ENCODE data around the gene TCERG1L.
"Not testable (repeated sequence)": the region's sequence is repeated elsewhere in the genome, so short reads cannot be mapped to it uniquely, and the experiment has no call there.

The TCERG1L gene

GRCh38 chr10:131080571-131080970, 230.9 kb downstream of the TCERG1L start:
- no peak overlapping the region for H3K4me3 ChIP-seq (ENCODE audit: low read length in 2 of 2)
- H2AFZ ChIP-seq (ENCODE audit: low read length) = no peak overlapping the region
- H3K18ac ChIP-seq (ENCODE audit: low read length) = peak overlapping the region; percentile 5
- peak overlapping the region; percentile 30 for H2BK5ac ChIP-seq (ENCODE audit: low read length)
- H3K79me1 ChIP-seq (ENCODE audit: low read depth, low read length) = no peaks in the 10 kb centered on the region
- no peak overlapping the region for H3K4me2 ChIP-seq (ENCODE audit: insufficient read depth, low read length, poor library complexity, severe bottlenecking)
- peaks cover 0 to 4% of the 10 kb centered on the region in 2 donors for H3K4me1 ChIP-seq (ENCODE audit: control insufficient read depth in 2 of 2, insufficient read depth in 1 of 2, low read depth in 1 of 2, low read length in 2 of 2)
- H4K8ac ChIP-seq (ENCODE audit: low read depth, low read length) = no peak overlapping the region
- no peak overlapping the region for H3K27ac ChIP-seq (replicated peaks; ENCODE audit: low read length)
- no peak overlapping the region for H2AK5ac ChIP-seq (ENCODE audit: low read depth, low read length)
- H2BK120ac ChIP-seq (ENCODE audit: low read depth, low read length) = peak overlapping the region; percentile 69
- H2BK15ac ChIP-seq (ENCODE audit: low read length) = no peak overlapping the region
- H3K23ac ChIP-seq (ENCODE audit: low read depth, low read length, poor library complexity) = no peak overlapping the region
- H3K14ac ChIP-seq (ENCODE audit: low read length) = no peak overlapping the region
- no peaks in the 10 kb centered on the region for H3K36me3 ChIP-seq (replicated peaks in 1 of 2; ENCODE audit: control insufficient read depth in 2 of 2, insufficient read depth in 2 of 2, low read length in 2 of 2)
- H4K91ac ChIP-seq (ENCODE audit: low read depth, low read length, poor library complexity) = no peak overlapping the region
- H3K9me3 ChIP-seq (replicated peaks in 1 of 2; ENCODE audit: control insufficient read depth in 2 of 2, insufficient read depth in 1 of 2, low read depth in 1 of 2, low read length in 2 of 2) = no peaks in the 10 kb centered on the region
- no CpG with 5 or more reads among the region's 6 CpGs for WGBS, 2 donors (ENCODE audit: extremely low coverage in 2 of 2, insufficient read length in 2 of 2, insufficient replicate concordance in 1 of 2)
- no peak overlapping the region for H3K9ac ChIP-seq (ENCODE audit: low read depth, low read length, poor library complexity)
- no peaks in the 10 kb centered on the region for H3K27me3 ChIP-seq (ENCODE audit: control insufficient read depth in 3 of 3, insufficient read depth in 3 of 3, low read depth in 1 of 3, low read length in 3 of 3)
- DNase-seq (ENCODE audit: low spot score) = no peak
- no peak overlapping the region for H3K4ac ChIP-seq (ENCODE audit: low read length)
- H2BK12ac ChIP-seq (ENCODE audit: low read length) = no peak overlapping the region

- Histone ChIP-seq H2AK5ac (ENCODE audit: low read depth, low read length) (no peak overlapping the region), H3K27ac (replicated peaks; ENCODE audit: low read length) (no peak overlapping the region), H4K8ac (ENCODE audit: low read depth, low read length) (no peak overlapping the region), H3K18ac (ENCODE audit: low read length) (no peak overlapping the region), H3K23ac (ENCODE audit: low read depth, low read length, poor library complexity) (peak overlapping the region; percentile 8), H2BK15ac (ENCODE audit: low read length) (no peak overlapping the region), H3K27me3 (ENCODE audit: control insufficient read depth in 3 of 3, insufficient read depth in 3 of 3, low read depth in 1 of 3, low read length in 3 of 3) (no peaks in the 10 kb centered on the region), H3K9ac (ENCODE audit: low read depth, low read length, poor library complexity) (no peak overlapping the region), H2AFZ (ENCODE audit: low read length) (no peak overlapping the region), H3K4me2 (ENCODE audit: insufficient read depth, low read length, poor library complexity, severe bottlenecking) (no peak overlapping the region), H3K4me1 (ENCODE audit: control insufficient read depth in 2 of 2, insufficient read depth in 1 of 2, low read depth in 1 of 2, low read length in 2 of 2) (peaks cover 0 to 4% of the 10 kb centered on the region in 2 donors), H3K9me3 (replicated peaks in 1 of 2; ENCODE audit: control insufficient read depth in 2 of 2, insufficient read depth in 1 of 2, low read depth in 1 of 2, low read length in 2 of 2) (no peaks in the 10 kb centered on the region), H2BK5ac (ENCODE audit: low read length) (no peak overlapping the region), H2BK12ac (ENCODE audit: low read length) (no peak overlapping the region), H3K14ac (ENCODE audit: low read length) (no peak overlapping the region), H3K4me3 (ENCODE audit: low read length in 2 of 2) (no peak overlapping the region), H3K4ac (ENCODE audit: low read length) (no peak overlapping the region), H3K36me3 (replicated peaks in 1 of 2; ENCODE audit: control insufficient read depth in 2 of 2, insufficient read depth in 2 of 2, low read length in 2 of 2) (no peaks in the 10 kb centered on the region), H2BK120ac (ENCODE audit: low read depth, low read length) (no peak overlapping the region), H4K91ac (ENCODE audit: low read depth, low read length, poor library complexity) (no peak overlapping the region), H3K79me1 (ENCODE audit: low read depth, low read length) (no peaks in the 10 kb centered on the region)
- no CpG with 5 or more reads among the region's 8 CpGs for WGBS, 2 donors (ENCODE audit: extremely low coverage in 2 of 2, insufficient read length in 2 of 2, insufficient replicate concordance in 1 of 2)
- DNase-seq (ENCODE audit: low spot score) = no peak
Measured at GRCh38 chr10:131079314-131079713, 232.2 kb downstream of the TCERG1L start.

GRCh38 chr10:131078882-131079280, 232.6 kb downstream of the TCERG1L start:
- not testable (repeated sequence) for H3K4me2 ChIP-seq (ENCODE audit: insufficient read depth, low read length, poor library complexity, severe bottlenecking); H3K4me3 ChIP-seq (ENCODE audit: low read length in 2 of 2); H3K27me3 ChIP-seq (ENCODE audit: control insufficient read depth in 3 of 3, insufficient read depth in 3 of 3, low read depth in 1 of 3, low read length in 3 of 3); H3K4me1 ChIP-seq (ENCODE audit: control insufficient read depth in 2 of 2, insufficient read depth in 1 of 2, low read depth in 1 of 2, low read length in 2 of 2); H4K91ac ChIP-seq (ENCODE audit: low read depth, low read length, poor library complexity); H3K79me1 ChIP-seq (ENCODE audit: low read depth, low read length); H2BK15ac ChIP-seq (ENCODE audit: low read length); H2AK5ac ChIP-seq (ENCODE audit: low read depth, low read length); H4K8ac ChIP-seq (ENCODE audit: low read depth, low read length); DNase-seq (ENCODE audit: low spot score); H2AFZ ChIP-seq (ENCODE audit: low read length); H3K4ac ChIP-seq (ENCODE audit: low read length); H3K14ac ChIP-seq (ENCODE audit: low read length); H2BK5ac ChIP-seq (ENCODE audit: low read length); H2BK120ac ChIP-seq (ENCODE audit: low read depth, low read length); H3K27ac ChIP-seq (replicated peaks; ENCODE audit: low read length); H3K9me3 ChIP-seq (replicated peaks in 1 of 2; ENCODE audit: control insufficient read depth in 2 of 2, insufficient read depth in 1 of 2, low read depth in 1 of 2, low read length in 2 of 2); H3K9ac ChIP-seq (ENCODE audit: low read depth, low read length, poor library complexity); H2BK12ac ChIP-seq (ENCODE audit: low read length); H3K36me3 ChIP-seq (replicated peaks in 1 of 2; ENCODE audit: control insufficient read depth in 2 of 2, insufficient read depth in 2 of 2, low read length in 2 of 2)
- Histone ChIP-seq H3K18ac (ENCODE audit: low read length) (peak overlapping the region; percentile 27), H3K23ac (ENCODE audit: low read depth, low read length, poor library complexity) (peak overlapping the region; percentile 8)
- no CpG with 5 or more reads among the region's 19 CpGs for WGBS, 2 donors (ENCODE audit: extremely low coverage in 2 of 2, insufficient read length in 2 of 2, insufficient replicate concordance in 1 of 2)

- Histone ChIP-seq H2AFZ (ENCODE audit: low read length) (no peak overlapping the region), H2BK15ac (ENCODE audit: low read length) (no peak overlapping the region), H3K23ac (ENCODE audit: low read depth, low read length, poor library complexity) (peak overlapping the region; percentile 12), H3K27ac (replicated peaks; ENCODE audit: low read length) (no peak overlapping the region), H3K4me2 (ENCODE audit: insufficient read depth, low read length, poor library complexity, severe bottlenecking) (no peak overlapping the region), H4K8ac (ENCODE audit: low read depth, low read length) (no peak overlapping the region), H2BK5ac (ENCODE audit: low read length) (no peak overlapping the region), H3K14ac (ENCODE audit: low read length) (no peak overlapping the region), H3K36me3 (replicated peaks in 1 of 2; ENCODE audit: control insufficient read depth in 2 of 2, insufficient read depth in 2 of 2, low read length in 2 of 2) (no peaks in the 10 kb centered on the region), H2BK120ac (ENCODE audit: low read depth, low read length) (no peak overlapping the region), H3K9ac (ENCODE audit: low read depth, low read length, poor library complexity) (no peak overlapping the region), H3K79me1 (ENCODE audit: low read depth, low read length) (no peaks in the 10 kb centered on the region), H3K18ac (ENCODE audit: low read length) (no peak overlapping the region), H3K9me3 (replicated peaks in 1 of 2; ENCODE audit: control insufficient read depth in 2 of 2, insufficient read depth in 1 of 2, low read depth in 1 of 2, low read length in 2 of 2) (no peaks in the 10 kb centered on the region), H2AK5ac (ENCODE audit: low read depth, low read length) (no peak overlapping the region), H2BK12ac (ENCODE audit: low read length) (no peak overlapping the region), H3K4ac (ENCODE audit: low read length) (no peak overlapping the region), H3K4me3 (ENCODE audit: low read length in 2 of 2) (no peak overlapping the region), H3K4me1 (ENCODE audit: control insufficient read depth in 2 of 2, insufficient read depth in 1 of 2, low read depth in 1 of 2, low read length in 2 of 2) (peaks cover 0 to 6% of the 10 kb centered on the region in 2 donors), H3K27me3 (ENCODE audit: control insufficient read depth in 3 of 3, insufficient read depth in 3 of 3, low read depth in 1 of 3, low read length in 3 of 3) (no peaks in the 10 kb centered on the region), H4K91ac (ENCODE audit: low read depth, low read length, poor library complexity) (no peak overlapping the region)
- no peak for DNase-seq (ENCODE audit: low spot score)
- no CpG with 5 or more reads among the region's 18 CpGs for WGBS, 2 donors (ENCODE audit: extremely low coverage in 2 of 2, insufficient read length in 2 of 2, insufficient replicate concordance in 1 of 2)
Measured at GRCh38 chr10:131078131-131078881, 233.2 kb downstream of the TCERG1L start.

Data from neuronal stem cell (in vitro differentiated cells).